Measurements from ENCODE around the gene LHFPL2. TPM values are rescaled to one million over a fixed set of nuclear protein-coding genes. Genes with fewer than 3 reads are reported as not detected.

Gene LHFPL2
- total and polyA plus RNA-seq, 9 of the 15 experiments (the other 6 are each of a cell fraction or from before 2014, with no cell fraction given), result 1.0 to 6.6 (median 4.6) TPM

DNA sequence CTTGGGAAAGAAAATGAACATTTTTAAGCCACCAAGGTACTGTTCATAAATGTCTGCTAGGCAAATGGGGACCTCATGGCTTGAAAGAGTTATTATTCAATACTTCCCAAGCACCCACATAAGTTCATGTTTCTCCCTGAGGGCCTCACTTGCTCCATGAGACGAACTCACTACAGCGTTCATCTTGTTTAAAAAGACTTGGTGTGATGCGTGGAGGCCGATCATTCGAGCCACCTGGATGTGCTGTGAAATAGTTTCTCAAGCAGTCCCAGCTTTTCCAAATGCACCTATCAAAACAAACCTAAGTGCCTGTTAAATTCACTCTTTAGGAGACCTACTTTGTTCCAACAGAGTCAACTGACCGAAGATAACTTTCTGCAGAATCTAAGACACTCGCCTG is 103.2 kb downstream of the LHFPL2 start:
- 67% methylated on average over 7 of the region's 7 CpGs for WGBS (ENCODE audit: insufficient coverage, low coverage, missing lambda C conversion rate)
- no peak overlapping the region for H3K4me3 ChIP-seq
- POLR2A ChIA-PET, result interaction anchor here (0.6 to 1.6 kb wide), 3 partner anchors 12 to 41 kb away, joined by 3 to 9 read pairs (median 3); no protein-coding TSS in a partner anchor
- no peaks in the 10 kb centered on the region for H3K36me3 ChIP-seq (ENCODE audit: control insufficient read depth, insufficient read depth, low read length)
- no peaks in the 10 kb centered on the region for H3K27me3 ChIP-seq (ENCODE audit: control insufficient read depth in 2 of 2, insufficient read depth in 2 of 2, low read length in 2 of 2)
- no peaks in the 10 kb centered on the region for H4K20me1 ChIP-seq (replicated peaks; ENCODE audit: control insufficient read depth, insufficient read depth, low read length)
- FAIRE-seq, result no peak
- no peak overlapping the region for H3K27ac ChIP-seq (ENCODE audit: extremely low read depth, low read depth, low read length)
- TF ChIP-seq, protein P1, sequence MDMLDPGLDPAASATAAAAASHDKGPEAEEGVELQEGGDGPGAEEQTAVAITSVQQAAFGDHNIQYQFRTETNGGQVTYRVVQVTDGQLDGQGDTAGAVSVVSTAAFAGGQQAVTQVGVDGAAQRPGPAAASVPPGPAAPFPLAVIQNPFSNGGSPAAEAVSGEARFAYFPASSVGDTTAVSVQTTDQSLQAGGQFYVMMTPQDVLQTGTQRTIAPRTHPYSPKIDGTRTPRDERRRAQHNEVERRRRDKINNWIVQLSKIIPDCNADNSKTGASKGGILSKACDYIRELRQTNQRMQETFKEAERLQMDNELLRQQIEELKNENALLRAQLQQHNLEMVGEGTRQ (CRISPR knock-in tag; IDR thresholded peaks at IDR 0.05), result no peak
- no peak for TF ChIP-seq TGIF2 (CRISPR knock-in tag; IDR thresholded peaks at IDR 0.05)
- TF ChIP-seq, protein P2, sequence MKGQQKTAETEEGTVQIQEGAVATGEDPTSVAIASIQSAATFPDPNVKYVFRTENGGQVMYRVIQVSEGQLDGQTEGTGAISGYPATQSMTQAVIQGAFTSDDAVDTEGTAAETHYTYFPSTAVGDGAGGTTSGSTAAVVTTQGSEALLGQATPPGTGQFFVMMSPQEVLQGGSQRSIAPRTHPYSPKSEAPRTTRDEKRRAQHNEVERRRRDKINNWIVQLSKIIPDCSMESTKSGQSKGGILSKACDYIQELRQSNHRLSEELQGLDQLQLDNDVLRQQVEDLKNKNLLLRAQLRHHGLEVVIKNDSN (CRISPR knock-in tag; IDR thresholded peaks at IDR 0.05), result no peak
- no peak for TF ChIP-seq HDAC6 (IDR thresholded peaks at IDR 0.05; ENCODE audit: low read depth, low read length)
- TF ChIP-seq STAT5A (IDR thresholded peaks at IDR 0.05; ENCODE audit: borderline replicate concordance, low read length), result no peak
- TF ChIP-seq, protein P3, sequence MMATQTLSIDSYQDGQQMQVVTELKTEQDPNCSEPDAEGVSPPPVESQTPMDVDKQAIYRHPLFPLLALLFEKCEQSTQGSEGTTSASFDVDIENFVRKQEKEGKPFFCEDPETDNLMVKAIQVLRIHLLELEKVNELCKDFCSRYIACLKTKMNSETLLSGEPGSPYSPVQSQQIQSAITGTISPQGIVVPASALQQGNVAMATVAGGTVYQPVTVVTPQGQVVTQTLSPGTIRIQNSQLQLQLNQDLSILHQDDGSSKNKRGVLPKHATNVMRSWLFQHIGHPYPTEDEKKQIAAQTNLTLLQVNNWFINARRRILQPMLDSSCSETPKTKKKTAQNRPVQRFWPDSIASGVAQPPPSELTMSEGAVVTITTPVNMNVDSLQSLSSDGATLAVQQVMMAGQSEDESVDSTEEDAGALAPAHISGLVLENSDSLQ (IDR thresholded peaks at IDR 0.05), result no peak
- TF ChIP-seq, protein P4, sequence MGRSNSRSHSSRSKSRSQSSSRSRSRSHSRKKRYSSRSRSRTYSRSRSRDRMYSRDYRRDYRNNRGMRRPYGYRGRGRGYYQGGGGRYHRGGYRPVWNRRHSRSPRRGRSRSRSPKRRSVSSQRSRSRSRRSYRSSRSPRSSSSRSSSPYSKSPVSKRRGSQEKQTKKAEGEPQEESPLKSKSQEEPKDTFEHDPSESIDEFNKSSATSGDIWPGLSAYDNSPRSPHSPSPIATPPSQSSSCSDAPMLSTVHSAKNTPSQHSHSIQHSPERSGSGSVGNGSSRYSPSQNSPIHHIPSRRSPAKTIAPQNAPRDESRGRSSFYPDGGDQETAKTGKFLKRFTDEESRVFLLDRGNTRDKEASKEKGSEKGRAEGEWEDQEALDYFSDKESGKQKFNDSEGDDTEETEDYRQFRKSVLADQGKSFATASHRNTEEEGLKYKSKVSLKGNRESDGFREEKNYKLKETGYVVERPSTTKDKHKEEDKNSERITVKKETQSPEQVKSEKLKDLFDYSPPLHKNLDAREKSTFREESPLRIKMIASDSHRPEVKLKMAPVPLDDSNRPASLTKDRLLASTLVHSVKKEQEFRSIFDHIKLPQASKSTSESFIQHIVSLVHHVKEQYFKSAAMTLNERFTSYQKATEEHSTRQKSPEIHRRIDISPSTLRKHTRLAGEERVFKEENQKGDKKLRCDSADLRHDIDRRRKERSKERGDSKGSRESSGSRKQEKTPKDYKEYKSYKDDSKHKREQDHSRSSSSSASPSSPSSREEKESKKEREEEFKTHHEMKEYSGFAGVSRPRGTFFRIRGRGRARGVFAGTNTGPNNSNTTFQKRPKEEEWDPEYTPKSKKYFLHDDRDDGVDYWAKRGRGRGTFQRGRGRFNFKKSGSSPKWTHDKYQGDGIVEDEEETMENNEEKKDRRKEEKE (IDR thresholded peaks at IDR 0.05; ENCODE audit: borderline replicate concordance in 1 of 2, control insufficient read depth in 1 of 2, low read depth in 2 of 2, low read length in 1 of 2), result no peak
- TF ChIP-seq NCOA4 (IDR thresholded peaks at IDR 0.05; ENCODE audit: partially characterized antibody), result no peak
- TF ChIP-seq, protein P5, sequence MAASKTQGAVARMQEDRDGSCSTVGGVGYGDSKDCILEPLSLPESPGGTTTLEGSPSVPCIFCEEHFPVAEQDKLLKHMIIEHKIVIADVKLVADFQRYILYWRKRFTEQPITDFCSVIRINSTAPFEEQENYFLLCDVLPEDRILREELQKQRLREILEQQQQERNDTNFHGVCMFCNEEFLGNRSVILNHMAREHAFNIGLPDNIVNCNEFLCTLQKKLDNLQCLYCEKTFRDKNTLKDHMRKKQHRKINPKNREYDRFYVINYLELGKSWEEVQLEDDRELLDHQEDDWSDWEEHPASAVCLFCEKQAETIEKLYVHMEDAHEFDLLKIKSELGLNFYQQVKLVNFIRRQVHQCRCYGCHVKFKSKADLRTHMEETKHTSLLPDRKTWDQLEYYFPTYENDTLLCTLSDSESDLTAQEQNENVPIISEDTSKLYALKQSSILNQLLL (CRISPR knock-in tag; IDR thresholded peaks at IDR 0.05; ENCODE audit: borderline replicate concordance), result no peak
- no peak for TF ChIP-seq PHTF2 (CRISPR knock-in tag; IDR thresholded peaks at IDR 0.05)
- no peak for DNase-seq (ENCODE audit: extremely low read depth in 1 of 4, low spot score in 3 of 4)
- no peaks in the 10 kb centered on the region for H3K79me2 ChIP-seq (ENCODE audit: control insufficient read depth, insufficient read depth, low read length)
- intact Hi-C loops (cut with micrococcal nuclease), result no loop called here
- ATAC-seq, result no peak
- no peak overlapping the region for H3K9ac ChIP-seq (ENCODE audit: insufficient read depth in 1 of 2, low read depth in 2 of 2, low read length in 2 of 2)
- CTCF ChIA-PET (ENCODE audit: low intra/inter-chr PET ratio), result no interaction called here
- H2AFZ ChIP-seq (ENCODE audit: low read depth, low read length), result no peak overlapping the region
- no peaks in the 10 kb centered on the region for H3K9me1 ChIP-seq (ENCODE audit: control insufficient read depth, insufficient read depth, low read length)
- no TSS peak for BruUV-seq (replicated peaks)
- no peaks in the 10 kb centered on the region; a peak in 1 of 5 replicates for H3K4me1 ChIP-seq (replicated peaks in 1 of 2; ENCODE audit: control insufficient read depth in 2 of 2, insufficient read depth in 2 of 2, low read length in 2 of 2)
- no peak overlapping the region for H3K4me2 ChIP-seq (ENCODE audit: insufficient read depth, low read length)
- in situ Hi-C loops (cut with MboI), result loop anchor here (5.0 kb wide), 1 partner anchor 67 kb away; no protein-coding TSS in a partner anchor
- H3K9me3 ChIP-seq (replicated peaks; ENCODE audit: control insufficient read depth, insufficient read depth, low read depth, low read length), result no peaks in the 10 kb centered on the region

All from K562 (cell line).